ENCODE data around the gene LMBR1L. TPM values are rescaled to one million over a fixed set of nuclear protein-coding genes. Genes with fewer than 3 reads are reported as not detected.

Gene LMBR1L
- total and polyA plus RNA-seq, 2 of the 13 experiments (the other 11 are each of a cell fraction or from before 2014, with no cell fraction given), result 12.2 to 65.9 TPM

DNA sequence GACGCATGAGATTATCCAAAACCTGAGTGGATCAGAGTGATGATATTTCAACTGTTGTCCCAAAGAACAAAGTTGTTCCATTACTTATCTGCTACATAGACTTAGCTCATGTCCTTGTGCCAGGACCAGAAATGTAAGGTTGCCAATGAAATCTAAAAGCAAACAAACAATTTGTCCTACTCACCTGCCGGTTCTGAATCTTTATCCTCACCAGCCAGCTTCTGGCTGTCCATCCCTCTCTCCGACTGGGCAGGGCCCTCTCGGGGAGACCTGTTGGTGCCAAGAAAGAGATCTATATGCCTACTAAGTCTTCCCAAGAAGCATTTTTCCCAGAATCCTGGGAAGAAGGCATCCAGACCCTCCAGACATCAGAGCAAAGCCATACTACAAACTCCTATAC lies 55.6 kb downstream of the LMBR1L start:
- BruUV-seq (replicated peaks), result no TSS peak
- Histone ChIP-seq H4K20me1 (ENCODE audit: insufficient read depth, low read length) (peaks cover 59% of the 10 kb centered on the region), H3K4me1 (ENCODE audit: insufficient read depth, low read length) (peaks cover 42% of the 10 kb centered on the region), H3K27ac (ENCODE audit: extremely low read length, insufficient read depth, low read length) (no peak overlapping the region), H3K79me2 (ENCODE audit: insufficient read depth, low read length) (peaks cover 56% of the 10 kb centered on the region), H3K36me3 (replicated peaks in 1 of 2; ENCODE audit: control insufficient read depth in 1 of 2, insufficient read depth in 2 of 2, low read length in 2 of 2) (peaks cover 41 to 57% of the 10 kb centered on the region in 2 experiments), H3K27me3 (ENCODE audit: control insufficient read depth in 1 of 2, insufficient read depth in 2 of 2, low read length in 2 of 2) (no peaks in the 10 kb centered on the region; a peak in 1 of 5 replicates), H3K4me3 (replicated peaks in 1 of 3; ENCODE audit: insufficient read depth in 1 of 3, low read depth in 2 of 3, low read length in 3 of 3) (no peak overlapping the region), H2AFZ (ENCODE audit: low read length) (no peak overlapping the region), H3K9me3 (ENCODE audit: low read length) (no peaks in the 10 kb centered on the region), H3K9ac (ENCODE audit: insufficient read depth, low read depth, low read length) (no peak overlapping the region), H3K4me2 (ENCODE audit: low read depth, low read length) (0 out of 2 replicates have a peak overlapping the region, but pooled peaks have one; percentile 98)
- no peak for TF ChIP-seq HHEX (CRISPR knock-in tag; IDR thresholded peaks at IDR 0.05)
- no peak for TF ChIP-seq KDM3A (CRISPR knock-in tag; IDR thresholded peaks at IDR 0.05; ENCODE audit: low read depth)
- TF ChIP-seq, protein P1, sequence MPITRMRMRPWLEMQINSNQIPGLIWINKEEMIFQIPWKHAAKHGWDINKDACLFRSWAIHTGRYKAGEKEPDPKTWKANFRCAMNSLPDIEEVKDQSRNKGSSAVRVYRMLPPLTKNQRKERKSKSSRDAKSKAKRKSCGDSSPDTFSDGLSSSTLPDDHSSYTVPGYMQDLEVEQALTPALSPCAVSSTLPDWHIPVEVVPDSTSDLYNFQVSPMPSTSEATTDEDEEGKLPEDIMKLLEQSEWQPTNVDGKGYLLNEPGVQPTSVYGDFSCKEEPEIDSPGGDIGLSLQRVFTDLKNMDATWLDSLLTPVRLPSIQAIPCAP (CRISPR knock-in tag; IDR thresholded peaks at IDR 0.05; ENCODE audit: low read depth), result no peak
- TF ChIP-seq HNF4G (IDR thresholded peaks at IDR 0.05; ENCODE audit: borderline replicate concordance, low read depth, low read length), result no peak
- no peak for TF ChIP-seq HNF4G (CRISPR knock-in tag; IDR thresholded peaks at IDR 0.05; ENCODE audit: borderline replicate concordance, low read depth)
- TF ChIP-seq ATF4 (CRISPR knock-in tag; IDR thresholded peaks at IDR 0.05), result no peak
- TF ChIP-seq, protein P2, sequence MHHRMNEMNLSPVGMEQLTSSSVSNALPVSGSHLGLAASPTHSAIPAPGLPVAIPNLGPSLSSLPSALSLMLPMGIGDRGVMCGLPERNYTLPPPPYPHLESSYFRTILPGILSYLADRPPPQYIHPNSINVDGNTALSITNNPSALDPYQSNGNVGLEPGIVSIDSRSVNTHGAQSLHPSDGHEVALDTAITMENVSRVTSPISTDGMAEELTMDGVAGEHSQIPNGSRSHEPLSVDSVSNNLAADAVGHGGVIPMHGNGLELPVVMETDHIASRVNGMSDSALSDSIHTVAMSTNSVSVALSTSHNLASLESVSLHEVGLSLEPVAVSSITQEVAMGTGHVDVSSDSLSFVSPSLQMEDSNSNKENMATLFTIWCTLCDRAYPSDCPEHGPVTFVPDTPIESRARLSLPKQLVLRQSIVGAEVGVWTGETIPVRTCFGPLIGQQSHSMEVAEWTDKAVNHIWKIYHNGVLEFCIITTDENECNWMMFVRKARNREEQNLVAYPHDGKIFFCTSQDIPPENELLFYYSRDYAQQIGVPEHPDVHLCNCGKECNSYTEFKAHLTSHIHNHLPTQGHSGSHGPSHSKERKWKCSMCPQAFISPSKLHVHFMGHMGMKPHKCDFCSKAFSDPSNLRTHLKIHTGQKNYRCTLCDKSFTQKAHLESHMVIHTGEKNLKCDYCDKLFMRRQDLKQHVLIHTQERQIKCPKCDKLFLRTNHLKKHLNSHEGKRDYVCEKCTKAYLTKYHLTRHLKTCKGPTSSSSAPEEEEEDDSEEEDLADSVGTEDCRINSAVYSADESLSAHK (CRISPR knock-in tag; IDR thresholded peaks at IDR 0.05; ENCODE audit: borderline replicate concordance), result no peak
- TF ChIP-seq ZNF557 (CRISPR knock-in tag; IDR thresholded peaks at IDR 0.05), result no peak
- TF ChIP-seq, protein P3, sequence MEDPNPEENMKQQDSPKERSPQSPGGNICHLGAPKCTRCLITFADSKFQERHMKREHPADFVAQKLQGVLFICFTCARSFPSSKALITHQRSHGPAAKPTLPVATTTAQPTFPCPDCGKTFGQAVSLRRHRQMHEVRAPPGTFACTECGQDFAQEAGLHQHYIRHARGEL (CRISPR knock-in tag; IDR thresholded peaks at IDR 0.05), result no peak
- no peak for TF ChIP-seq ZSCAN20 (CRISPR knock-in tag; IDR thresholded peaks at IDR 0.05; ENCODE audit: borderline replicate concordance)
- TF ChIP-seq ZSCAN12 (CRISPR knock-in tag; IDR thresholded peaks at IDR 0.05), result no peak
- no peak for TF ChIP-seq ZNF180 (CRISPR knock-in tag; IDR thresholded peaks at IDR 0.05; ENCODE audit: borderline replicate concordance, low read depth)
- no peak for TF ChIP-seq JARID2 (CRISPR knock-in tag; IDR thresholded peaks at IDR 0.05; ENCODE audit: insufficient replicate concordance)
- TF ChIP-seq MLLT10 (CRISPR knock-in tag; IDR thresholded peaks at IDR 0.05), result no peak
- TF ChIP-seq LBX2 (CRISPR knock-in tag; IDR thresholded peaks at IDR 0.05; ENCODE audit: borderline replicate concordance), result no peak
- TF ChIP-seq PHF20 (CRISPR knock-in tag; IDR thresholded peaks at IDR 0.05), result no peak
- TF ChIP-seq MZF1 (CRISPR knock-in tag; IDR thresholded peaks at IDR 0.05; ENCODE audit: borderline replicate concordance), result no peak
- no peak for TF ChIP-seq ATAD3A (CRISPR knock-in tag; IDR thresholded peaks at IDR 0.05)
- intact Hi-C loops (cut with micrococcal nuclease; ENCODE audit: unreplicated experiment), result no loop called here
- no peak for DNase-seq (ENCODE audit: low spot score)
- ATAC-seq, result no peak
- ChIA-PET POLR2A (no interaction called here), CTCF (ENCODE audit: low intra/inter-chr PET ratio, low total read pairs) (no interaction called here)
- FAIRE-seq, result no peak
- in situ Hi-C loops (cut with HindIII; ENCODE audit: extremely low pct_ligation_motif_present, low pct_unique_long_range_greater_than_20kb), result no loop called here
- WGBS (ENCODE audit: low lambda C conversion rate), result 95% methylated on average over 4 of the region's 4 CpGs
